NOMO-1 (cell line): ENCODE data around the gene POGLUT2.
A peak's percentile ranks its signal among the peaks of the same experiment; 100 is the strongest.

Experiments used
- DNase-seq, 2 experiments: peaks; one replicate each; lab custom pipeline; 2025; ENCODE audit not compliant: unreplicated experiment in 2 of 2; lab: John Stamatoyannopoulos, UW

POGLUT2 gene

GRCh38 chr13:102798581-102799425 lies at the start of gene POGLUT2, which contains the start of gene BIVM:
Gene POGLUT2, minus strand, starts transcription at chr13:102798976. Its CDS starts 306 bp downstream, at chr13:102798670.
Gene BIVM, plus strand, starts transcription at chr13:102799119. Its CDS starts 8,149 bp downstream, at chr13:102807268.
- peak; percentile 51 to 56 for DNase-seq

GRCh38 chr13:102847272-102848234 lies 48.8 kb upstream of the POGLUT2 start:
- peak; percentile 29 to 50 for DNase-seq

- DNase-seq, result peak; percentile 55 to 77
Observed at GRCh38 chr13:102846261-102847015, 47.7 kb upstream of the POGLUT2 start.

GRCh38 chr13:102845630-102846260 lies 47.0 kb upstream of the POGLUT2 start, which contains the start of gene ERCC5:
Gene ERCC5, plus strand, starts transcription at chr13:102846032. Its CDS starts 235 bp downstream, at chr13:102846267.
- peak; percentile 93 to 95 for DNase-seq

GRCh38 chr13:102845289-102845629 lies 46.5 kb upstream of the POGLUT2 start:
- no peak for DNase-seq

GRCh38 chr13:102839462-102839861 lies 40.7 kb upstream of the POGLUT2 start:
- no peak for DNase-seq

- no peak for DNase-seq
Observed at GRCh38 chr13:102838982-102839381, 40.2 kb upstream of the POGLUT2 start.

- no peak for DNase-seq
Observed at GRCh38 chr13:102838273-102838672, 39.5 kb upstream of the POGLUT2 start.

GRCh38 chr13:102836471-102836870 lies 37.7 kb upstream of the POGLUT2 start:
- DNase-seq, result no peak

GRCh38 chr13:102830646-102831045 lies 31.9 kb upstream of the POGLUT2 start:
- no peak for DNase-seq

GRCh38 chr13:102825921-102826706 lies 27.3 kb upstream of the POGLUT2 start:
- DNase-seq, result no peak

- DNase-seq, result no peak
Observed at GRCh38 chr13:102825400-102825799, 26.6 kb upstream of the POGLUT2 start.

GRCh38 chr13:102817907-102818306 lies 19.1 kb upstream of the POGLUT2 start:
- DNase-seq, result no peak

- DNase-seq, result no peak
Observed at GRCh38 chr13:102817241-102817640, 18.5 kb upstream of the POGLUT2 start.

- no peak for DNase-seq
Observed at GRCh38 chr13:102816708-102817107, 17.9 kb upstream of the POGLUT2 start.

GRCh38 chr13:102815788-102816187 lies 17.0 kb upstream of the POGLUT2 start:
- no peak for DNase-seq

GRCh38 chr13:102814793-102815192 lies 16.0 kb upstream of the POGLUT2 start:
- no peak for DNase-seq

GRCh38 chr13:102814025-102814607 lies 15.3 kb upstream of the POGLUT2 start:
- DNase-seq, result no peak
